Cardiac fibroblast (primary cell): ENCODE data around the gene POPDC2.

Experiments used
- DNase-seq, 2 donors: peaks; one replicate each; pipeline versions ENCODE4 v3.0.0 to v3.0.0-alpha.2; 2010; ENCODE audit warnings: low read depth in 2 of 2
- H3K4me3 ChIP-seq, 2 donors: replicated peaks in 1 of 2; 1 replicate in 1 of 2; 2 replicates in 1 of 2; pipeline ENCODE4 v1.5.1; 2011; ENCODE audit warnings: low read depth in 2 of 2, low read length in 2 of 2, mild to moderate bottlenecking in 2 of 2, moderate library complexity in 1 of 2
- CTCF ChIP-seq: IDR thresholded peaks from one replicate; pipeline ENCODE4 v1.5.1; 2011; ENCODE audit warnings: low read depth, mild to moderate bottlenecking, low read length, inconsistent platforms

The POPDC2 gene

GRCh38 chr3:119647843-119648575 lies 12.4 kb downstream of the POPDC2 start:
- no peak for TF ChIP-seq CTCF
- DNase-seq = peak in 1 of 2 donors; percentile 77
- H3K4me3 ChIP-seq = no peak overlapping the region

- no peak for TF ChIP-seq CTCF
- H3K4me3 ChIP-seq = no peak overlapping the region
- DNase-seq = peak in 1 of 2 donors; percentile 73
Measured at GRCh38 chr3:119647171-119647570, 13.2 kb downstream of the POPDC2 start.

GRCh38 chr3:119645813-119646212 lies 14.6 kb downstream of the POPDC2 start:
- no peak for TF ChIP-seq CTCF
- no peak overlapping the region for H3K4me3 ChIP-seq
- no peak for DNase-seq

GRCh38 chr3:119644481-119644880 lies 15.9 kb downstream of the POPDC2 start:
- no peak overlapping the region for H3K4me3 ChIP-seq
- no peak for DNase-seq
- no peak for TF ChIP-seq CTCF

- no peak overlapping the region for H3K4me3 ChIP-seq
- DNase-seq = peak; percentile 35 to 70
- TF ChIP-seq CTCF = no peak
Measured at GRCh38 chr3:119643528-119643927, 16.9 kb downstream of the POPDC2 start.

GRCh38 chr3:119642746-119643473 lies 17.5 kb downstream of the POPDC2 start:
- H3K4me3 ChIP-seq = no peak overlapping the region
- TF ChIP-seq CTCF = no peak
- DNase-seq = peak in 1 of 2 donors; percentile 40
